ENCODE data around the gene ZCCHC10. TPM values are rescaled to one million over a fixed set of nuclear protein-coding genes. Genes with fewer than 3 reads are reported as not detected.

The ZCCHC10 gene
- total and polyA plus RNA-seq, 9 of the 15 experiments (the other 6 are each of a cell fraction or from before 2014, with no cell fraction given) = 11.9 to 146 (median 51.8) TPM

DNA sequence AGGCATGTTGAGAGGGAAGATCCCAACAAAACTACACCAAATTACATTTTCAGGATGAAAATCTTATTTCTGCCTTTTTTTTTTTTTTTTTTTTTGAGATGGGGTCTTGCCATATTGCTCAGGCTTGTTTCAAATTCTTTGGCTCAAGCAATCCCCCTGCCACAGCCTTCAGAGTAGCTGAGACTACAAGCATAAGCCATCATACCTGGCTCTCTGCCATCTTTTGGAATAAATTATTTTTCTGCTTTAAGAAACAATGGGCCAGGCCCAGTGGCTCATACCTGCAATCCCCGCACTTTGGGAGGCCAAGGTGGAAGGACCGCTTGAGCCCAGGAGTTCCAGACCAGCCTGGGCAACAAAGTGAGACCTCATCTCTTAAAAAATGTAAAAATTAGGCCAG, 77.2 kb downstream of the ZCCHC10 start:
- H3K9ac ChIP-seq (ENCODE audit: insufficient read depth in 1 of 2, low read depth in 2 of 2, low read length in 2 of 2) = no peak overlapping the region
- no peak for ATAC-seq
- no peak for DNase-seq (ENCODE audit: extremely low read depth in 1 of 4, low spot score in 3 of 4)
- intact Hi-C loops (cut with micrococcal nuclease) (loop anchor here (5.0 kb wide), 1 partner anchor 103 kb away; the partner anchor contains the start of gene HSPA4), in situ Hi-C loops (cut with MboI) (no loop called here)
- H2AFZ ChIP-seq (ENCODE audit: low read depth, low read length) = no peak overlapping the region
- H3K79me2 ChIP-seq (ENCODE audit: control insufficient read depth, insufficient read depth, low read length) = peaks cover 81% of the 10 kb centered on the region
- H3K4me2 ChIP-seq (ENCODE audit: insufficient read depth, low read length) = no peak overlapping the region
- no peak for FAIRE-seq
- peak; percentile 41 for TF ChIP-seq NFIC (IDR thresholded peaks at IDR 0.05)
- TF ChIP-seq DIDO1 (tag; IDR thresholded peaks at IDR 0.05; ENCODE audit: low read depth) = no peak
- TF ChIP-seq, protein P1, sequence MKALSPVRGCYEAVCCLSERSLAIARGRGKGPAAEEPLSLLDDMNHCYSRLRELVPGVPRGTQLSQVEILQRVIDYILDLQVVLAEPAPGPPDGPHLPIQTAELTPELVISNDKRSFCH (CRISPR knock-in tag; IDR thresholded peaks at IDR 0.05) = no peak
- TF ChIP-seq, protein P1 (tag; IDR thresholded peaks at IDR 0.05) = no peak
- TF ChIP-seq NFATC3 (IDR thresholded peaks at IDR 0.05) = no peak
- TF ChIP-seq KDM2B (CRISPR knock-in tag; IDR thresholded peaks at IDR 0.05) = no peak
- peaks cover 5% of the 10 kb centered on the region for H3K9me1 ChIP-seq (ENCODE audit: control insufficient read depth, insufficient read depth, low read length)
- no TSS peak for BruUV-seq (replicated peaks)
- no peaks in the 10 kb centered on the region for H3K9me3 ChIP-seq (replicated peaks; ENCODE audit: control insufficient read depth, insufficient read depth, low read depth, low read length)
- no peaks in the 10 kb centered on the region for H3K27me3 ChIP-seq (ENCODE audit: control insufficient read depth in 2 of 2, insufficient read depth in 2 of 2, low read length in 2 of 2)
- H3K4me3 ChIP-seq = no peak overlapping the region
- WGBS (ENCODE audit: insufficient coverage, low coverage, missing lambda C conversion rate) = 100% methylated on average over 2 of the region's 2 CpGs
- CTCF ChIA-PET (ENCODE audit: low intra/inter-chr PET ratio) = interaction anchor here (0.6 kb wide), 1 partner anchor 22 kb away, joined by 4 read pairs; no protein-coding TSS in a partner anchor
- peaks cover 4% of the 10 kb centered on the region; the same call in 2 of the 3 replicates for H3K36me3 ChIP-seq (ENCODE audit: control insufficient read depth, insufficient read depth, low read length)
- peaks cover 0 to 5% of the 10 kb centered on the region in 2 experiments; a peak in 3 of 5 replicates for H3K4me1 ChIP-seq (replicated peaks in 1 of 2; ENCODE audit: control insufficient read depth in 2 of 2, insufficient read depth in 2 of 2, low read length in 2 of 2)
- peaks cover 11% of the 10 kb centered on the region; the same call in 1 of the 2 replicates for H4K20me1 ChIP-seq (replicated peaks; ENCODE audit: control insufficient read depth, insufficient read depth, low read length)
- no peak overlapping the region for H3K27ac ChIP-seq (ENCODE audit: extremely low read depth, low read depth, low read length)
- POLR2A ChIA-PET = no interaction called here
